Measurements from ENCODE around the gene MZF1. TPM values are rescaled to one million over a fixed set of nuclear protein-coding genes. Genes with fewer than 3 reads are reported as not detected.
"Not testable (repeated sequence)": the region's sequence is repeated elsewhere in the genome, so short reads cannot be mapped to it uniquely, and the experiment has no call there.

MZF1 gene
- total RNA-seq, 1 experiment from 2014 or later: 50.7 TPM

DNA sequence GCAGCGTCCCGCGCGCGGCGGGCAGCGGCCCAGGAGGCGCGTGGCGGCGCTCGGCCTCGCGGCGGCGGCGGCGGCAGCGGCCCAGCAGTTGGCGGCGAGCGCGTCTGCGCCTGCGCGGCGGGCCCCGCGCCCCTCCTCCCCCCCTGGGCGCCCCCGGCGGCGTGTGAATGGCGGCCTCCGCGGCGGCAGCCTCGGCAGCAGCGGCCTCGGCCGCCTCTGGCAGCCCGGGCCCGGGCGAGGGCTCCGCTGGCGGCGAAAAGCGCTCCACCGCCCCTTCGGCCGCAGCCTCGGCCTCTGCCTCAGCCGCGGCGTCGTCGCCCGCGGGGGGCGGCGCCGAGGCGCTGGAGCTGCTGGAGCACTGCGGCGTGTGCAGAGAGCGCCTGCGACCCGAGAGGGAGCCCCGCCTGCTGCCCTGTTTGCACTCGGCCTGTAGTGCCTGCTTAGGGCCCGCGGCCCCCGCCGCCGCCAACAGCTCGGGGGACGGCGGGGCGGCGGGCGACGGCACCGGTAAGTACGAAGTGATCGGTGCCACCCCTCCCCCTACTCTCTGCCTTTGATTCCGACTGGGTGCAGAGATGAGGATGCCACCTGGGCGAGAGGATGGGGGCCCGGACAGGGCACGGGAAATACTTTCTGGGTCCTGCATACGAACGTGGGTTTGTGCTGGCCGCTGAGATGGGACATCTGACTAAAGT is 28.4 kb downstream of the MZF1 start:
- no TSS peak for BruUV-seq (replicated peaks)
- CTCF ChIA-PET: interaction anchor here (1.3 to 2.0 kb wide), 3 partner anchors 11 to 26 kb away, joined by 3 to 14 read pairs (median 8); partner anchors contain the start of gene ZBTB45
- DNase-seq (ENCODE audit: unreplicated experiment): peak; percentile 42
- Mint-ChIP-seq H3K27me3 (ENCODE audit: insufficient read depth, unreplicated experiment) (peaks cover 3% of the 10 kb centered on the region), H3K27ac (ENCODE audit: low read depth, unreplicated experiment) (peak overlapping the region; percentile 98), H3K4me1 (ENCODE audit: insufficient read depth, unreplicated experiment) (peaks cover 20% of the 10 kb centered on the region), H3K4me3 (ENCODE audit: unreplicated experiment) (peak overlapping the region; percentile 84), H3K36me3 (ENCODE audit: insufficient read depth, unreplicated experiment) (peaks cover 49% of the 10 kb centered on the region), H3K9me3 (ENCODE audit: unreplicated experiment) (no peaks in the 10 kb centered on the region)
- POLR2A ChIA-PET: interaction anchor here (0.7 to 5.9 kb wide), 21 partner anchors 9 to 184 kb away, joined by 3 to 194 read pairs (median 5); partner anchors contain the start of genes CHMP2A, MZF1, UBE2M and ZBTB45
- intact Hi-C loops (cut with micrococcal nuclease): loop anchor here (1.0 to 2.0 kb wide), 2 partner anchors 25 to 28 kb away; partner anchors contain the start of genes MZF1 and ZBTB45
- TF ChIP-seq, protein P1, sequence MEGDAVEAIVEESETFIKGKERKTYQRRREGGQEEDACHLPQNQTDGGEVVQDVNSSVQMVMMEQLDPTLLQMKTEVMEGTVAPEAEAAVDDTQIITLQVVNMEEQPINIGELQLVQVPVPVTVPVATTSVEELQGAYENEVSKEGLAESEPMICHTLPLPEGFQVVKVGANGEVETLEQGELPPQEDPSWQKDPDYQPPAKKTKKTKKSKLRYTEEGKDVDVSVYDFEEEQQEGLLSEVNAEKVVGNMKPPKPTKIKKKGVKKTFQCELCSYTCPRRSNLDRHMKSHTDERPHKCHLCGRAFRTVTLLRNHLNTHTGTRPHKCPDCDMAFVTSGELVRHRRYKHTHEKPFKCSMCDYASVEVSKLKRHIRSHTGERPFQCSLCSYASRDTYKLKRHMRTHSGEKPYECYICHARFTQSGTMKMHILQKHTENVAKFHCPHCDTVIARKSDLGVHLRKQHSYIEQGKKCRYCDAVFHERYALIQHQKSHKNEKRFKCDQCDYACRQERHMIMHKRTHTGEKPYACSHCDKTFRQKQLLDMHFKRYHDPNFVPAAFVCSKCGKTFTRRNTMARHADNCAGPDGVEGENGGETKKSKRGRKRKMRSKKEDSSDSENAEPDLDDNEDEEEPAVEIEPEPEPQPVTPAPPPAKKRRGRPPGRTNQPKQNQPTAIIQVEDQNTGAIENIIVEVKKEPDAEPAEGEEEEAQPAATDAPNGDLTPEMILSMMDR (IDR thresholded peaks at IDR 0.05; ENCODE audit: unreplicated experiment): no peak

DNA sequence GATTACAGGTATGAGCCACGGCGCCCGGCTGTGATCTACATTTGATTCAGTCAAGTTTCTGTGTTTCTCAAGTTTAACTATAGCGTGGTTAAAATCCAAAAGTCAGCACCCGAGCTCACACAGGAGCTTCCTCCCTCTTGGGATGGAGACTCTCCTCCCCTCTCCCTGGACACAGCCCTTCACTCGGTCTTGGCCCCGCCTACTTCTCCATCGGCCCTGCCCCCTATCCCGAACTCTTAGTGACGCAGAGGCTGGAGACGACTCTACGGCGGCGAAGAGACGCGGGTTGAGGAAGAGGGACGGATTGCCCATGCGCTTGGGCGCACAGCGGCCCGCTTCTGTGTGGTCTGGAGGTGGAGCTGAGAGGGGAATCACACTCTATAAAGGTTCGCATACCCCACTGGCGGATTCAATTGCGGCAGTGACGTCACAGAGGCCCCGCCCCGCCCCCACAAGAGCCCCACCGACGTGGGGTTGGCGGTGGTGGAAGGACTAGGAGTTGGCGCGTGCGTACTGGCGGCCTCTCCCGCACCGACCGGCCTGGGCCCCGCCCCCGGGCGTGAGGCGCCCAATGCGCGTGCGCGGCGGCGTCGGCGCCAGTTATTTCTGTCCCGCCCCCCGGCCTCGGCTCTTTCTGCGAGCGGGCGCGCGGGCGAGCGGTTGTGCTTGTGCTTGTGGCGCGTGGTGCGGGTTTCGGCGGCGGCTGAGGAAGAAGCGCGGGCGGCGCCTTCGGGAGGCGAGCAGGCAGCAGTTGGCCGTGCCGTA is 29.1 kb downstream of the MZF1 start, which contains the start of gene TRIM28:
Gene TRIM28, plus strand, starts transcription at position 239 of the 765 bp plus-strand sequence. CDS start 694 bp downstream, outside the sequence.
- peak; percentile 99 for DNase-seq (ENCODE audit: unreplicated experiment)
- peaks cover 11% of the 10 kb centered on the region for H3K27me3 Mint-ChIP-seq (ENCODE audit: insufficient read depth, unreplicated experiment)
- intact Hi-C loops (cut with micrococcal nuclease): loop anchor here (1.0 to 2.0 kb wide), 2 partner anchors 25 to 29 kb away; partner anchors contain the start of genes MZF1 and ZBTB45
- ChIA-PET CTCF (interaction anchor here (1.0 to 2.0 kb wide), 5 partner anchors 11 to 35 kb away, joined by 3 to 14 read pairs (median 3); partner anchors contain the start of gene ZBTB45), POLR2A (interaction anchor here (0.6 to 5.9 kb wide), 31 partner anchors 9 to 1353 kb away, joined by 3 to 194 read pairs (median 4); partner anchors contain the start of genes CHMP2A, MZF1, UBE2M and ZBTB45)
- peak within 1 kb of the TSS; percentile 98 for H3K27ac Mint-ChIP-seq (ENCODE audit: low read depth, unreplicated experiment)
- H3K36me3 Mint-ChIP-seq (ENCODE audit: insufficient read depth, unreplicated experiment): peaks cover 42% of the 10 kb centered on the region
- peak within 1 kb of the TSS; percentile 84 for H3K4me3 Mint-ChIP-seq (ENCODE audit: unreplicated experiment)
- BruUV-seq (replicated peaks): no TSS peak
- H3K4me1 Mint-ChIP-seq (ENCODE audit: insufficient read depth, unreplicated experiment): peaks cover 20% of the 10 kb centered on the region
- H3K9me3 Mint-ChIP-seq (ENCODE audit: unreplicated experiment): no peaks in the 10 kb centered on the region
- TF ChIP-seq, protein P1 (IDR thresholded peaks at IDR 0.05; ENCODE audit: unreplicated experiment): no peak

DNA sequence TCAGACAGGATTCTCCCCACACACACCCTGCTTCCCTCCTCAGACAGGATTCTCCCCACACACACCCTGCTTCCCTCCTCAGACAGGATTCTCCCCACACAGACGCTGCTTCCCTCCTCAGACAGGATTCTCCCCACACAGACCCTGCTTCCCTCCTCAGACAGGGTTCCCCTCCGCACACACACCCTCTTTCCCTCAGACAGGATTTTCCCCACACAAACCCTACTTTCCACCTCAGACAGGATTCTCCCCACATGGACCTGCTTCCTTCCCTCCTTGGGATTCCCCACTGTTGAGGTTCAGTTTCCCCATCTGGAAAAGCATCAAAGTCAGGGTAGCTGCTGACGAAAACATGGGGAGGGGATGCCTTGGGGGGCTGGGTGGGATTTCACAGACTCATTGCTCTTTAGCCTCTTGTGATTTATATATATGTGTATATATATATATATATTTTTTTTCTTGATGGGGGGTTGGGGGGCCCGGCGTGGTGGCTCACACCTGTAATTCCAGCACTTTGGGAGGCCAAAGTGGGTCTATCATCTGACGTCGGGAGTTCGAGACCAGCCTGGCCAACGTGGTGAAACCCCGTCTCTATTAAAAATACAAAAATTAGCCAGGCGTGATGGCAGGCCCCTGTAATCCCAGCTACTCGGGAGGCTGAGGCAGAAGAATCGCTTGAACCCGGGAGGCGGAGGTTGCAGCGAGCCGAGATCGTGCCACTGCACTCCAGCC is 30.3 kb downstream of the MZF1 start:
- BruUV-seq (replicated peaks); H3K9me3 Mint-ChIP-seq (ENCODE audit: unreplicated experiment); DNase-seq (ENCODE audit: unreplicated experiment); intact Hi-C loops (cut with micrococcal nuclease): not testable (repeated sequence)
- peak overlapping the region; percentile 21 for H3K4me3 Mint-ChIP-seq (ENCODE audit: unreplicated experiment)
- peaks cover 20% of the 10 kb centered on the region for H3K4me1 Mint-ChIP-seq (ENCODE audit: insufficient read depth, unreplicated experiment)
- peaks cover 31% of the 10 kb centered on the region for H3K36me3 Mint-ChIP-seq (ENCODE audit: insufficient read depth, unreplicated experiment)
- peaks cover 18% of the 10 kb centered on the region for H3K27me3 Mint-ChIP-seq (ENCODE audit: insufficient read depth, unreplicated experiment)
- CTCF ChIA-PET: interaction anchor here (1.0 to 2.0 kb wide), 3 partner anchors 22 to 34 kb away, joined by 3 to 14 read pairs (median 8); partner anchors contain the start of gene ZBTB45
- peak overlapping the region; percentile 98 for H3K27ac Mint-ChIP-seq (ENCODE audit: low read depth, unreplicated experiment)
- POLR2A ChIA-PET: interaction anchor here (1.0 to 5.9 kb wide), 14 partner anchors 8 to 155 kb away, joined by 3 to 194 read pairs (median 6); partner anchors contain the start of genes CHMP2A, ZBTB45, ZNF446 and ZNF584

DNA sequence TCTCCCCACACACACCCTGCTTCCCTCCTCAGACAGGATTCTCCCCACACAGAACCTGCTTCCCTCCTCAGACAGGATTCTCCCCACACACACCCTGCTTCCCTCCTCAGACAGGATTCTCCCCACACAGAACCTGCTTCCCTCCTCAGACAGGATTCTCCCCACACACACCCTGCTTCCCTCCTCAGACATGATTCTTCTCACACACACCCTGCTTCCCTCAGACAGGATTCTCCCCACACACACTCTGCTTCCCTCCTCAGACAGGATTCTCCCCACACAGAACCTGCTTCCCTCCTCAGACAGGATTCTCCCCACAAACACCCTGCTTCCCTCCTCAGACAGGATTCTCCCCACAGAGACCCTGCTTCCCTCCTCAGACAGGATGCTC is 34.0 kb downstream of the MZF1 start:
- intact Hi-C loops (cut with micrococcal nuclease); H3K4me3 Mint-ChIP-seq (ENCODE audit: unreplicated experiment); H3K36me3 Mint-ChIP-seq (ENCODE audit: insufficient read depth, unreplicated experiment); H3K27ac Mint-ChIP-seq (ENCODE audit: low read depth, unreplicated experiment); DNase-seq (ENCODE audit: unreplicated experiment); BruUV-seq (replicated peaks); H3K9me3 Mint-ChIP-seq (ENCODE audit: unreplicated experiment); H3K4me1 Mint-ChIP-seq (ENCODE audit: insufficient read depth, unreplicated experiment); CTCF ChIA-PET; POLR2A ChIA-PET: not testable (repeated sequence)
- peaks cover 18% of the 10 kb centered on the region for H3K27me3 Mint-ChIP-seq (ENCODE audit: insufficient read depth, unreplicated experiment)

Measured in MCF 10A (cell line).